Effector memory CD4-positive, alpha-beta T cell (primary cell): ENCODE results near the gene SLC25A26.

Source experiments
- DNase-seq, 3 donors: peaks; one replicate each; pipeline ENCODE4 v3.0.0-alpha.2; 2020
- H3K27ac ChIP-seq: 2 replicates; pipeline ENCODE4 v1.7.0; 2013; ENCODE audit warnings: mild to moderate bottlenecking, low read length, moderate library complexity; ENCODE audit not compliant: insufficient read depth, poor library complexity, severe bottlenecking
- H3K27me3 ChIP-seq: replicated peaks from 2 replicates; pipeline ENCODE4 v1.7.0; 2013; ENCODE audit warnings: mild to moderate bottlenecking, low read length; ENCODE audit not compliant: insufficient read depth, control insufficient read depth, poor library complexity, severe bottlenecking
- H3K36me3 ChIP-seq: 2 replicates; pipeline ENCODE4 v1.7.0; 2013; ENCODE audit warnings: mild to moderate bottlenecking, low read length, moderate library complexity; ENCODE audit not compliant: control insufficient read depth, insufficient read depth
- H3K4me1 ChIP-seq: 2 replicates; pipeline ENCODE4 v1.7.0; 2013; ENCODE audit warnings: low read length, mild to moderate bottlenecking; ENCODE audit not compliant: control insufficient read depth, insufficient read depth, poor library complexity, severe bottlenecking
- H3K4me3 ChIP-seq: 2 replicates; pipeline ENCODE4 v1.7.0; 2013; ENCODE audit warnings: low read length, low read depth, mild to moderate bottlenecking; ENCODE audit not compliant: insufficient read depth, poor library complexity, severe bottlenecking
- H3K9me3 ChIP-seq: 2 replicates; pipeline ENCODE4 v1.7.0; 2013; ENCODE audit warnings: mild to moderate bottlenecking, low read length, moderate library complexity; ENCODE audit not compliant: control insufficient read depth

Gene SLC25A26

GRCh38 chr3:66198437-66199088 lies 22.2 kb upstream of the SLC25A26 start:
- no peak for DNase-seq
- Histone ChIP-seq H3K27ac (no peak overlapping the region), H3K36me3 (no peaks in the 10 kb centered on the region), H3K9me3 (no peaks in the 10 kb centered on the region), H3K4me3 (no peak overlapping the region), H3K27me3 (no peaks in the 10 kb centered on the region), H3K4me1 (no peaks in the 10 kb centered on the region)

GRCh38 chr3:66199089-66199473 lies 21.7 kb upstream of the SLC25A26 start:
- no peak for DNase-seq
- Histone ChIP-seq H3K27me3 (no peaks in the 10 kb centered on the region), H3K9me3 (no peaks in the 10 kb centered on the region), H3K4me3 (no peak overlapping the region), H3K36me3 (no peaks in the 10 kb centered on the region), H3K27ac (no peak overlapping the region), H3K4me1 (no peaks in the 10 kb centered on the region)

GRCh38 chr3:66200147-66200546 lies 20.7 kb upstream of the SLC25A26 start:
- H3K4me1 ChIP-seq: no peaks in the 10 kb centered on the region
- H3K9me3 ChIP-seq: no peaks in the 10 kb centered on the region
- no peaks in the 10 kb centered on the region for H3K27me3 ChIP-seq
- no peak overlapping the region for H3K27ac ChIP-seq
- no peak for DNase-seq
- no peak overlapping the region for H3K4me3 ChIP-seq
- H3K36me3 ChIP-seq: no peaks in the 10 kb centered on the region

GRCh38 chr3:66200786-66201185 lies 20.0 kb upstream of the SLC25A26 start:
- H3K27me3 ChIP-seq: no peaks in the 10 kb centered on the region
- H3K36me3 ChIP-seq: no peaks in the 10 kb centered on the region
- no peak overlapping the region for H3K27ac ChIP-seq
- no peaks in the 10 kb centered on the region for H3K9me3 ChIP-seq
- no peak overlapping the region for H3K4me3 ChIP-seq
- no peak for DNase-seq
- H3K4me1 ChIP-seq: no peaks in the 10 kb centered on the region

GRCh38 chr3:66203275-66203674 lies 17.5 kb upstream of the SLC25A26 start:
- no peak overlapping the region for H3K27ac ChIP-seq
- no peaks in the 10 kb centered on the region for H3K27me3 ChIP-seq
- no peaks in the 10 kb centered on the region for H3K9me3 ChIP-seq
- no peaks in the 10 kb centered on the region for H3K4me1 ChIP-seq
- DNase-seq: no peak
- H3K36me3 ChIP-seq: no peaks in the 10 kb centered on the region
- no peak overlapping the region for H3K4me3 ChIP-seq

- H3K4me3 ChIP-seq: no peak overlapping the region
- no peaks in the 10 kb centered on the region for H3K9me3 ChIP-seq
- no peak for DNase-seq
- no peaks in the 10 kb centered on the region for H3K4me1 ChIP-seq
- no peaks in the 10 kb centered on the region for H3K36me3 ChIP-seq
- H3K27me3 ChIP-seq: no peaks in the 10 kb centered on the region
- H3K27ac ChIP-seq: no peak overlapping the region
Observed at GRCh38 chr3:66206806-66207205, 14.0 kb upstream of the SLC25A26 start.

- Histone ChIP-seq H3K27me3 (no peaks in the 10 kb centered on the region), H3K4me1 (no peaks in the 10 kb centered on the region), H3K36me3 (no peaks in the 10 kb centered on the region), H3K27ac (no peak overlapping the region), H3K9me3 (no peaks in the 10 kb centered on the region), H3K4me3 (no peak overlapping the region)
- no peak for DNase-seq
Observed at GRCh38 chr3:66208189-66208588, 12.6 kb upstream of the SLC25A26 start.

- no peak overlapping the region for H3K4me3 ChIP-seq
- H3K36me3 ChIP-seq: no peaks in the 10 kb centered on the region
- no peak overlapping the region for H3K27ac ChIP-seq
- H3K9me3 ChIP-seq: no peaks in the 10 kb centered on the region
- DNase-seq: no peak
- no peaks in the 10 kb centered on the region for H3K4me1 ChIP-seq
- H3K27me3 ChIP-seq: no peaks in the 10 kb centered on the region
Observed at GRCh38 chr3:66210687-66211295, 10.0 kb upstream of the SLC25A26 start.

GRCh38 chr3:66211779-66212178 lies 9.0 kb upstream of the SLC25A26 start:
- Histone ChIP-seq H3K36me3 (no peaks in the 10 kb centered on the region), H3K4me3 (no peak overlapping the region), H3K4me1 (no peaks in the 10 kb centered on the region), H3K27me3 (no peaks in the 10 kb centered on the region), H3K27ac (no peak overlapping the region), H3K9me3 (no peaks in the 10 kb centered on the region)
- DNase-seq: no peak

GRCh38 chr3:66215106-66215505 lies 5.7 kb upstream of the SLC25A26 start:
- H3K27me3 ChIP-seq: no peaks in the 10 kb centered on the region
- no peak overlapping the region for H3K4me3 ChIP-seq
- H3K4me1 ChIP-seq: peaks cover 2% of the 10 kb centered on the region
- H3K9me3 ChIP-seq: no peaks in the 10 kb centered on the region
- no peak overlapping the region for H3K27ac ChIP-seq
- no peak for DNase-seq
- no peaks in the 10 kb centered on the region for H3K36me3 ChIP-seq
